Skeletal muscle satellite cell (primary cell): ENCODE results near the gene STRN3. TPM values are rescaled to one million over a fixed set of nuclear protein-coding genes. Genes with fewer than 3 reads are reported as not detected.

Experiments used
- H3K27me3 ChIP-seq: 2 replicates; pipeline ENCODE4 v1.7.0; 2013; ENCODE audit warnings: low read length; ENCODE audit not compliant: control insufficient read depth, insufficient read depth
- H3K36me3 ChIP-seq: 2 replicates; pipeline ENCODE4 v1.7.0; 2013; ENCODE audit warnings: mild to moderate bottlenecking, control low read depth, low read length; ENCODE audit not compliant: insufficient read depth
- H3K4me1 ChIP-seq: 2 replicates; pipeline ENCODE4 v1.7.0; 2013; ENCODE audit warnings: low read length; ENCODE audit not compliant: control insufficient read depth, insufficient read depth
- H3K4me2 ChIP-seq: 2 replicates; pipeline ENCODE4 v1.7.0; 2013; ENCODE audit warnings: mild to moderate bottlenecking, low read length
- H3K4me3 ChIP-seq: 2 replicates; pipeline ENCODE4 v1.7.0; 2013; ENCODE audit warnings: low read length
- H3K9ac ChIP-seq: 2 replicates; pipeline ENCODE4 v1.7.0; 2013; ENCODE audit warnings: mild to moderate bottlenecking, low read depth, low read length, moderate library complexity
- H3K9me3 ChIP-seq: replicated peaks from 2 replicates; pipeline ENCODE4 v1.7.0; 2013; ENCODE audit warnings: mild to moderate bottlenecking, control low read depth, low read length
- small RNA-seq: library from RNA; depleted of rRNA; stranded (forward); fragments of <200 nt; gene quantifications from one replicate; pipeline ENCODE3, GENCODE V24; 2012

Gene STRN3

DNA sequence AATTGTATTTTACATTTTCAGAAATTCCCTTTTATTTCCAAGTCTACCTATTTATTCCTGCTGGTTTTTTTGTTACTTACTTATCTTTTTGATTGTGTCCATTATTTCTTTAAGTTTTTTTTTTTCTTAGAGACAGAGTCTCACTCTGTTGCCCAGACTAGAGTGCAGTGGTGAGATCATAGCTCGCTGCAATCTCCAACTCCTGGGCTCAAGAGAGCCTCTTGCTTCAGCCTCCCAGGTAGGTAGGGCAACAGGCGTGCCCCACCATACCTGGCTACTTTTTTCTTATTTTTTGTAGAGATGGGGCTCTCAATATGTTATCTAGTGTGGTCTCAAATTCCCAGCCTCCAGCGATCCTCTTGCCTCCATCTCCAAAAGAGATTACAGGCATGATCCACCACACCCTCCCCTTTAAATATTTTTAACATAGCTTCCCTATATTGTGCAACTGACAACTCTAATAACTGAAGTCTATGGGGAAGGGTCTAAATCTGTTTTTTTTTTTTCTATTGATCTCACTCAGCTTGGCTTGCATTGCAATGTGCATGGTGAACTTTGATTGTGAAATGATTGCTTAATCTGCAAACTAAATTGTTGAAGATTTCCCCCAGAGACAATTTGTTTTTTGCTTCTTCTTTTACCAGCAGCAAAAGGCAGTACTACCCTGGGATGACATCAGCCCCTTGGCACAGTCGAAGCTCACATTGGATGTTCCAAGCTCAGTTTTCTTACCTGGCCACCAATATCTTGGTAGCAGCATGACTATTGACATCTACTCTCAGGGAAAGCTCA lies 177.5 kb downstream of the STRN3 start:
- no peaks in the 10 kb centered on the region for H3K36me3 ChIP-seq
- no peak overlapping the region for H3K4me2 ChIP-seq
- no peak overlapping the region for H3K4me3 ChIP-seq
- H3K9me3 ChIP-seq: no peaks in the 10 kb centered on the region
- H3K27me3 ChIP-seq: peaks cover 38% of the 10 kb centered on the region
- H3K4me1 ChIP-seq: no peaks in the 10 kb centered on the region
- no peak overlapping the region for H3K9ac ChIP-seq

Small RNAs within 50 kb of the gene (small RNA-seq; reads per million reads assigned to genes)
- gene HIGD1AP17 (not detected), gene MIR624 (0.56 reads per million)
